ENCODE results near the gene HECTD4. TPM values are rescaled to one million over a fixed set of nuclear protein-coding genes. Genes with fewer than 3 reads are reported as not detected.
"Not testable (repeated sequence)": the region's sequence is repeated elsewhere in the genome, so short reads cannot be mapped to it uniquely, and the experiment has no call there.

HECTD4 gene
- total RNA-seq, 2 donors from 2014 or later, result 54.2 to 75.4 TPM

DNA sequence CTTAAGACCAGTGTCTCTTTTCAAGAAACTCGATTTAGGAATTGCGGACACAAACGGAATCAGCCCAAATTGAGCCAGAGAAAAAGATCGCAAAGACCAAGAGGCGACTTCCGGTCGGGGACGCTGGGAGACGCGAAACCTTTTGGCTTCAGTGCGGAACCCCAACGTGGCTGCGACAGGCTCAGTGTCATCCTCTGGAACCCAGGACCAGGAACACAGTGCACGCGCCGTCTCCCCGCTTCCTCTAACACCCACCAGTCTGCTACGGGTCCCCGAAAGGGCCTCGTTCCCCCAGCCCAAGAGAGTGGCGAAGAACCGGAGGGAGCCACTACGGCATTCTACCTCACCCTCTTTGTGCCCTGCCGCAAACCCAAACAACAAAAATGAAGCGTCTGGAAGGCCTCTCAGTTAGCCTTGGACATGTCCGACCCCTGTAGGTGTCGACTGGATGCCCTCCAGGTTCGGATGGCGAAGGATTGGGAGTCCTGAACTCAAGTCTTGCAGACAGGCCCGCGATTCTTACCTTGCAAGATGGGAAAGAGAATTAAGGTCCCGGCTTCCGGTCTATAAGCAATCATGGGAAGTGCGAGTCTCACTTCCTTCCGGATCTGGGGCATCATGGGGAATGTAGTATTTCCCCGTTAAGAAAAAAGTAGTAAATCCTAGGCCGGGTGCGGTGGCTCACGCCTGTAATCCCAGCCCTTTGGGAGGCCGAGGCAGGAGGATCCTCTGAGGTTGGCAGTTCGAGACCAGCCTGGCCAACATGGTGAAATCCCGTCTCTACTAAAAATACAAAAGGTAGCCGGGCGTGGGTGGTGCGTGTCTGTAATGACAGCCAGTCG is 27.1 kb upstream of the HECTD4 start, which contains the start of gene RPL6:
RPL6 (minus strand) TSS at position 542 of the 842 bp plus-strand sequence. CDS start 949 bp downstream, outside the sequence.
- DNase-seq (ENCODE audit: low spot score) (peak; percentile 50), ATAC-seq (ENCODE audit: insufficient number of reproducible peaks, low FRiP score, low read depth) (peak; percentile 90)
- Histone ChIP-seq H3K4me1 (ENCODE audit: control insufficient read depth in 1 of 2, low read depth in 2 of 2) (peaks cover 9 to 19% of the 10 kb centered on the region in 2 donors), H3K27ac (peak within 1 kb of the TSS; percentile 76 to 93), H3K9me3 (no peaks in the 10 kb centered on the region), H3K36me3 (peaks cover 30% of the 10 kb centered on the region), H3K27me3 (replicated peaks; ENCODE audit: insufficient read depth) (no peaks in the 10 kb centered on the region), H3K4me3 (peak within 1 kb of the TSS; percentile 74)
- TF ChIP-seq CTCF (IDR thresholded peaks at IDR 0.05), result no peak

DNA sequence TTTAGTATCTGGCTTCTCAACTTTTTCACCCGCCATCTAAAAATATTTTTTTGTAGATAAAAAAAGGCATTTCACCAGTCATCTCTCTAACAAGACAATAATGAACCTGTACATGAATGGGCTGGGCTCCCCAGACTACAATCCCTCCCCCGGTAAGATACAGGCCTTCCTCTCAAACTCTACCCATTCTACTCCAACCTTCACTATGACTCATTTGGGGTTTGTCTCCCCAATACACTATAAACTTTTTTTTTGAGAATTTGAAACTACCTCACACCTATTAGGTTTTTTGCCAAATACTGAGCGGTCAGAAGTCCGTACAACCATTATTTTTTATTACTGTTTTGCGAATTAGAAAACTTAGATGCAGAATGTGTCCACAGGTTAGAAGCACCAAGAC is 26.4 kb upstream of the HECTD4 start:
- Histone ChIP-seq H3K27me3 (replicated peaks; ENCODE audit: insufficient read depth) (no peaks in the 10 kb centered on the region), H3K27ac (peak overlapping the region; percentile 76 to 93), H3K36me3 (peaks cover 30% of the 10 kb centered on the region), H3K9me3 (no peaks in the 10 kb centered on the region), H3K4me1 (ENCODE audit: control insufficient read depth in 1 of 2, low read depth in 2 of 2) (peaks cover 9 to 19% of the 10 kb centered on the region in 2 donors), H3K4me3 (peak overlapping the region; percentile 74)
- ATAC-seq (ENCODE audit: insufficient number of reproducible peaks, low FRiP score, low read depth) (no peak), DNase-seq (ENCODE audit: low spot score) (no peak)
- no peak for TF ChIP-seq CTCF (IDR thresholded peaks at IDR 0.05)

GRCh38 chr12:112407683-112408082 is 25.5 kb upstream of the HECTD4 start:
- not testable (repeated sequence) for H3K4me3 ChIP-seq; H3K27ac ChIP-seq; ATAC-seq (ENCODE audit: insufficient number of reproducible peaks, low FRiP score, low read depth); H3K27me3 ChIP-seq (replicated peaks; ENCODE audit: insufficient read depth); DNase-seq (ENCODE audit: low spot score); H3K9me3 ChIP-seq
- Histone ChIP-seq H3K36me3 (peaks cover 30% of the 10 kb centered on the region), H3K4me1 (ENCODE audit: control insufficient read depth in 1 of 2, low read depth in 2 of 2) (peaks cover 9 to 19% of the 10 kb centered on the region in 2 donors)

DNA sequence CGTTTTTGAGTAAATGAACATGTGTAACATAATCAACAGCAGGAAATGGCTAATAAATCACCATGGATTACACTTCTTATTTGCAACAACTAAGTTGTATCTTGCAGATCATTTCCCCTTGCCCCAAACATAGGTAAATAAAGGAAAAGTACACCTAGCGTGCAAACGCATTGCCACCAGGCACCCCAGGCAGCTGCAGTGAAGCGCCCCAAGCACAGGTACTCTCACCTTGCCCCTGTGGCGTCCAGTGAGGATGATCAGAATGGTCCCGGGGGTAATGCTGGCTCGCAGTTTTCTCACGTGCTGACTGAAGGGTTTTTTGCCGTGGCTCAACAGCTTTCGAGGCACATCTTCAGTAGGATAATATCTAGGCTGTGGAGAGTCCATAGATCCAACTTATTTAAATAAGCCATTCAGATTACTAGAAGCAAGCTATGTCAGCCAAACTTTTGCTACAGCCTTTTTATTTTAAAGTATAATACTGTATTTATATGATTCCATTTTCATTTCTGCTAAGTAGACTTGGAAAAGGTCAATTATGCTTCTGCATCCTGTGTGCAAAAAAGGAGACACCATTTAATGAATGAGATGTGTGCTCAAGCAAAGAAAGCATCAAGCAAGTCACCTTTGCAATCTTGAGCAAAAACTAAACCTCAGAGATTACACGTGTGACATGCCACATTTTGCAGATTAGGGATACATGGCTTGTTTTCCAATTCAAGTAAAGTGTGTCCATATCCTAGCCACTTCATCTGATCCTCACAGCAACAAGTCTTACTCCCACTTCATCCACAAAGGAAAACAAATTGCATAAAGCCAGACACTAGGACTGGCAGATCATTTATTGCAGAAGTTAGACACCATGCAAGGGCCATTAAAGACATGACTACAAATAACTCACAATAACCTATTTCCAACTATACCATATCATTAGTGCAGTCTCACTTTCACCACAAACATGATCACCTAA is 24.6 kb upstream of the HECTD4 start:
- no peak overlapping the region for H3K27ac ChIP-seq
- ATAC-seq (ENCODE audit: insufficient number of reproducible peaks, low FRiP score, low read depth) (no peak), DNase-seq (ENCODE audit: low spot score) (no peak)
- no peaks in the 10 kb centered on the region for H3K27me3 ChIP-seq (replicated peaks; ENCODE audit: insufficient read depth)
- no peaks in the 10 kb centered on the region for H3K9me3 ChIP-seq
- no peak overlapping the region for H3K4me3 ChIP-seq
- peaks cover 30% of the 10 kb centered on the region for H3K36me3 ChIP-seq
- peaks cover 9 to 19% of the 10 kb centered on the region in 2 donors for H3K4me1 ChIP-seq (ENCODE audit: control insufficient read depth in 1 of 2, low read depth in 2 of 2)
- no peak for TF ChIP-seq CTCF (IDR thresholded peaks at IDR 0.05)

- no peaks in the 10 kb centered on the region for H3K9me3 ChIP-seq
- ATAC-seq (ENCODE audit: insufficient number of reproducible peaks, low FRiP score, low read depth) (no peak), DNase-seq (ENCODE audit: low spot score) (no peak)
- no peaks in the 10 kb centered on the region for H3K27me3 ChIP-seq (replicated peaks; ENCODE audit: insufficient read depth)
- H3K4me1 ChIP-seq (ENCODE audit: control insufficient read depth in 1 of 2, low read depth in 2 of 2), result peaks cover 0 to under 1% of the 10 kb centered on the region in 2 donors
- no peak overlapping the region for H3K27ac ChIP-seq
- TF ChIP-seq CTCF (IDR thresholded peaks at IDR 0.05), result no peak
- no peak overlapping the region for H3K4me3 ChIP-seq
- H3K36me3 ChIP-seq, result peaks cover 21% of the 10 kb centered on the region
Observed at GRCh38 chr12:112401903-112402498, 19.8 kb upstream of the HECTD4 start.
